GM18511 (cell line): ENCODE data around the gene ZNF385B.

Source experiments
- ATAC-seq: cut with Tn5 transposase; IDR thresholded peaks from one replicate; pipeline ENCODE4 v1.9.1; 2021; ENCODE audit warnings: mild to moderate bottlenecking, moderate library complexity; ENCODE audit not compliant: unreplicated experiment

ZNF385B gene

DNA sequence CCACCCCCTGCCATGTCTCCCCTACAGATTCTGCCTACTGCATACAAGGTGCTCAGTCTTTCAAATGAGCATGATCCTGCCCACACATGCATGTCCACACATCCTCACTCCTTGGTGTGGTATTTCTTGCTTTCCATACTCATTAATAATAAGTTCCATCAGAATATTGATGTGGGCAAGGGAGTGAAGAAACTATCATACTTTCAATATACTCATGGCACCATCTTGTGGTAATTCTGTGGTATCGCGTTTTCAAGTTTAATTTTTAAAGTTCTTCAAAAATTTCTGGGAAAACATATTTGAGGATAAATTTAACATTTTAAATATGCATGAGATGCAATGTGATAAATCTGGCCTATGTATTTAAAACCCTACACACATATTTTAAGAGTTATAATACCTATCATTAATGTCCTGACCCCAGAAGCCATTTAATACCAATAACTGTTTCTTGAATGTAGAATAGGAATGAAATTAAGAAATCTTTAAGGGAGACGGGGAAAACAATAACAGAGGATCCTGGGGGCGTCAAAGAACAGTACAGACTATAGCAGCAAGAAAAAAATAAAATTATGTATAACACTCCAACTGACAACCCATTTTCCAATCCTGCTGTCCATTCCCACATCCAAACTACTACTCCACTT is 110.1 kb downstream of the ZNF385B start:
- peak; percentile 64 for ATAC-seq

- no peak for ATAC-seq
These were observed 112.2 kb downstream of the ZNF385B start for GRCh38 chr2:179749210-179749609.

DNA sequence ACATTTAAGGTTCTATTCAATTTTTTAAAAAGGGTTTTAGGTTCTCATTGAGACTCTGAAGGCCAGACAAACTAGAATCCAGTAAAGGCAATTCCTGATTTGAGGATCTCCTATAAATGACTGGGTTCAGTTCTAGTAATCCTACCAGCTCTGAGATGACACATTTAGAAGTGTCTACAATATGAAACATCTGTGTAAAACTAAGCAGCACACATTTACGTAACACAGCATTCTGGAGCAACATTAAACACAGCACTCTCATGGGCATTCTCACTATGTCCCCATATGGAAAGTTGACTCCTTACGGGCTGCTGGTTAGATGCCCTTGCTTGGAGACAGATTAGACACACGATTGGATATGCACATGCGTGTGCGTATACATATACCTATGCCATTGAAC is 114.4 kb downstream of the ZNF385B start:
- no peak for ATAC-seq

- ATAC-seq, result no peak
These were observed 115.7 kb downstream of the ZNF385B start for GRCh38 chr2:179745635-179746256.

DNA sequence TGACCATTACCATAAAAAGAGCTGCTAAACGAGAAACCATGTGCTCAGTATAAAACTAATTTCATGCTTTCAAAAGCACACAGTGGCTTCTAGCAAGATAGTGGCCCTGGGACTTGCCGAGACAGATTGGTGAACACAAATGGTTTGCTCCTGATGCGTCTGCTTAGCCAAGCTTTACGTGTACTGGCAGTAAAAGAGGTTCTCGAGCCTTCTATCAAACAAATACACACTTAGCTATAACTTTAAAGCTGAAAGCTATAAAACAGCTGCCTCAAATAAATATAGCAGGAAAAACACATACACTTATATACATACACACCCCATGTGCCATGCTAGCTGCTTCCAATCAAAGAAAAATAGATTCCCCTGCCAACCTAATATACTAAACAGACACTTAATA is 117.0 kb downstream of the ZNF385B start:
- no peak for ATAC-seq

- ATAC-seq, result no peak
These were observed 120.1 kb downstream of the ZNF385B start for GRCh38 chr2:179741317-179741716.

- no peak for ATAC-seq
These were observed 131.4 kb downstream of the ZNF385B start for GRCh38 chr2:179729966-179730365.

GRCh38 chr2:179726461-179727180 is 134.8 kb downstream of the ZNF385B start:
- ATAC-seq, result no peak

DNA sequence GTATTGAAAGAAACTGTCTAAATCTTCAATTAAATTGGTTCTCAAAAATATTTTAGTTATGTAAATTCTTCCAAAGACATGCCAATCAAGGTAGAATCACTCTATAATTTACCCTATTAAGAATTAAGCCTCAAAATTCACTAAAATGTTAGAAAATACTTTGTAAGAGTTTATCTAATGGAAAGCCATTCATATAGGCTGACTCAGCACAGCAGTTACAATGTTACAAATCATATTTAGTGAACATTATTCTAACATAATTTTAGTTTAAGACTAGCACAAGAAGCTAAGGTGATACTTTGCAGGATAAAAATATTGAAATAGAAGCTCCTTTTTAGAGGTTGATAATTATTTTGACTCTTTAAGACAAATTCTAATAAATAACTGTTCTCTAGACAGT is 137.0 kb downstream of the ZNF385B start:
- no peak for ATAC-seq

DNA sequence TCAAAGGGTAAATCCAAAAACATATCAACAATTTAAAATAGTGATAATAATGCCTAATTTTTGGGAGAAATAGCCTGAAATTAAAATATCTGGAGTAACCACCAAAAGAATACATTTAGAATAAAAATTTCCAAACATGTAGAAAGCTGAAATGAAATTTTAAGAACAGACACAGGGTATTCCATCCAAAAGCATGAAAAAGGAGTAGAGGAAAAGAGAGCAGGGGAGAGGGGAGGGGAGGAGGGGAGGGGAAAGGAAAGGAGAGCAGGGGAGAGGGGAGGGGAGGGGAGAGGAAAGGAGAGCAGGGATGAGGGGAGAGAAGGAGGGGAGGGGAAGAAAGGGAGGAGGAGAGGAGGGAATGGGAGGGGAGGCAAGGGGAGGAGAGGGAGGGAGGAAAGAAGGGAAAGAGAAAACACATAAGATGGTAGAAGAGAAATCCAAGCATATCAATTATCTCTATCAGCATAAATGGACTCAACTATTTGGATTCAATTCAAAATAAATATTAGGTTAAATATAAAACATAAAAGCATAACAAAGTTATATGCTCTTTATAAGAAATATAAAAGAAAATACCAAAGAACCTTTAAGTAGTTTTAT is 141.1 kb downstream of the ZNF385B start:
- ATAC-seq, result no peak

- ATAC-seq, result no peak
These were observed 145.5 kb downstream of the ZNF385B start for GRCh38 chr2:179715871-179716270.

- ATAC-seq, result no peak
These were observed 146.2 kb downstream of the ZNF385B start for GRCh38 chr2:179715196-179715595.

GRCh38 chr2:179712825-179713224 is 148.6 kb downstream of the ZNF385B start:
- ATAC-seq, result no peak

DNA sequence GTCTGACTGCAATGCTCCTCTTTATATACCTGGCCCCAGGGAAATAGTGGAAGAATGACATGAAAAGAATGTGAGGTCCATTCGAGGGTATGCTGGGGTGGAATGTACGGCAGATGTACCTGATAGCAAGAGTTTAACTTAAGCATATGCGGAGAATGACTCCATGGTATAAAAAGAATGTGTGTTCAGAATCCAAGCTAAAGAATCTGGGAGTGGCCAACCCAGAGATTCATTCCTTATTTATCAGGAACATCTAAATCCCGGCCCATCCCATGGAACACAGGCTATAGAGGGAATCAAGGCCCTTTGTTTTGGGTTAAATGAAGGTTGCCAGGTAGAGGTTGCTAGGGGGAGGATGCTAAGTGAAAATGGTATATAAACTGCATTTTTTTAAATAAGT is 150.0 kb downstream of the ZNF385B start:
- ATAC-seq, result no peak

DNA sequence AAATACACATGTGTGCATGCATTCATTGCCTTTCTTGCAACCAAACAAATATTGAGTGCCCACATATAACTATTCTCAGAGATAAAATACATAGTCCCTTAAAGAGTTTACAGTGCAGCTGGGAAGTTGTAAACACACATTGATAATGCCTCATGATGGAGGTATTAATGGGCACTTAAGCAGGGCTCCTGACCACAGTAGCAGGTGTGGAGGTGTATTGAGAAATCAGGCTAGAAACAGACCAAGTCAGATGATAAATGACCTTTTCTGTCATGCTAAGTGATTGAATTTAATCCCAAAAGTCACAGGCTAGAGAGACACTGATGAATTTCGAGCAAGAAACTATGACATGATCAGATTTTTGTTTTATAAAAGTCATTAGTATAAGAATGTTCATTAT is 157.7 kb downstream of the ZNF385B start:
- no peak for ATAC-seq

GRCh38 chr2:179702912-179703311 is 158.5 kb downstream of the ZNF385B start:
- ATAC-seq, result no peak

DNA sequence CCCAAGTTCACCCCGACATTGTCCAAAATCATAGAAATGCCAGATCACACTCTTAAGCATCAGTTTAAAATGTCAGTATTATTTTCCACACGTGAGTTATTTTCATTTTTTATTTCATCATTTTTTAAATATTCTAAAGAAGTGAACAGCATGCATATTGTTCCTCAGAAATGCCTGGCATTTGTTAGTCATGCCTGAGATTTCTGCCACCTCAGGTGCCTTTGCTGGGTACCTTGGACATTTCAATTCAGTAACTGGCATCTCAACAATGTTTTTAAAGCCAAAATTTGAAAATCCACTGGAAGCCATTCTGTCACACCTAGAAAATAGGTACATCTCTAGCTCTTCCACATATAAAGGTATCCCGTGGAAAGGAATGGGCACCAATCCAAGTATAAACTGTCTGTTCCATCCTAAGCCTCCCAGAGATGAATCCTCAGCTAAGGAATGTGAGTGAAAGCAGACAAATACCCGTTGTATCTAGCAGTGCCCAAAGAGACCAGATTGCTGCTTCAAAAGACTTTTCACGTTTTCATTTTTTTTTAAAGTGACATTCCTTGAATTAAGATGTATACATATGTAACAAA is 159.8 kb downstream of the ZNF385B start:
- no peak for ATAC-seq

DNA sequence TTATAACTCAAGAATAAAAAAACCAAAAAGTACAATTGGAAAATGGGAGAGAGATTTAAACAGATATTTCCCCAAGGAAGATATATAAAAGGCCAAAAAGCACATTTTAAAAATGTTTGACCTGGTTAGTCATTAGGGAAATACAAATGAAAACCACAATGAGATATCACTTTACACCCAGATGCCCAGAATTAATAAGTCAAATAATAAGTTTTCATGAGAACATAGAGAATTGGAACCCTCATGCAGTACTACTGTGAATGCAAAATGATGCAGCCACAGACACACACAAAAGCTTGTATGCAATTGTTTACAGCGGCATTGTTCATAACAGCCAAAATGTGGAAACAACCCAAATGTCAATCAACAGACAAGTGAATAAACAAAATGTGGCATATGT is 165.9 kb downstream of the ZNF385B start:
- ATAC-seq, result no peak

DNA sequence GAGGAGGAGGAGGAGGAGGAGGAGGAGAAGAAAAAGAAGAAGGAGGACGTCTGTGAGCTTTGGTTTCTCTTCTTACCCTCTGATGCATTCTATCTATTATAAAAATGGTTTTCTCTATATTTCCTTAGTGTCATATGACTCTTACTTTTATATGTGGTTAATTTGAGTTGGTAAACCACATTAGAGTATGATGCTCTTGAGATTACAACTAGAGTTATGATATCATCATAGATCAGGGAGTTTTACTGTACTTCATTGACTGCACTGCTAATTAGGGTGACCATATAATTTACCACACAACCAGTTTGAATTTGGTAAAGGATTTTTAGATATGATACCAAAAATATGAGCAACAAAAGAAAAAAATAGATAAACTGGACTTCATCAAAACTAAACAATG is 166.4 kb downstream of the ZNF385B start:
- no peak for ATAC-seq

DNA sequence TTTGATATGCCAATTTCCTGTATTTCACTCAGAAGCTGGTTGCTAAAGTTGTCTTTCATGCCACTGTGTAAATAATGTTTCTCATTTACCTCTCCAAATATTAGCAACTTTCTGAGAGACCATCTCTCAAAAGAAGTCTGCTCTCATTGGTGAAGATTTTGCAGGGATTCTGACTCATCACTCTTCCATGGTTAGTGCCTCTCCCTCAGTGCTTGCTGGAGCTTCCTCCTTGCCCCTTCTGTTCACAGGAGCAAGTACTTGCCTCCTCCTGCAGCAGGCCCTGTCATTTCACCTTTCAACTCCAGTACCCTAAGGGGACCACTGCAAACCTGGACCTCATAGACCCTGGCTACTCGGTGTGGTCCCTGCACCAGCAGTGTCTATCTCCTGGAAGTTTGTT is 168.8 kb downstream of the ZNF385B start:
- no peak for ATAC-seq

DNA sequence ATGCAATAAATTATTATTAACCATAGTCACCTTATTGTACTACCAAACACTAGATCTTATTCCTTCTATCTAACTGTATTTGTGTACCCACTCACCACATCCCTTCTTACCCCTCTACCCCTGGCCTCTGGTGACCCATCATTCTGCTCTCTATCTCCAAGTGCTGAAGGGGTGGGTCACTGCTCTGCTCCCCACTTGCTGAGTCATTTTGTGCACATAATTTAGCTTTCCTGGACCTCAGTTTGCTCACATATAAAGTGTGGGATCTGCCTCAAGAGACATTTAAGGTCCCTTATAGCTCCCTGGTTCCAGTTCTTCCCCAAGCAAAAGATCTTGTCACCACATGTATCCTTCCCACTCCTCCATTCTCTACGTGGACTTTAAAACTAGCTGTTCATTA is 169.4 kb downstream of the ZNF385B start:
- ATAC-seq, result no peak

DNA sequence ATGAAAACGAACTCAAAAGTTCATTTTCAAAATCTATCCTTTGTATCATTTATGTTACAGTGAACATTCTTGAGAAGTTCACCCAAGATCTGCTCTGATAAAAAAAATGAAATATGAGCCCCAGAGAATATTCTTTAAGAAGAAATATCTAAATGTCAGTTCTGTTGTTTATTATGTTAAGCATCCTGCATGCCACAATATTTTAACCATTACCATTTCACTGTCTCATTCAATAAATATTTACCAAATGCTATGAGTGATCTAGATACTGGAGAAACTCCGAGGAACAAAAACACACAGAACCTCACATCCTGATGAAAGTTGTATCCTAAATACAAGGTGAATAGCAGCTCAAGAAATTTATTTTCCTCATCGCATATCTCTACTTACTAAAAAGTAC is 170.2 kb downstream of the ZNF385B start:
- no peak for ATAC-seq
